ENCODE results near the gene LHPP.

DNA sequence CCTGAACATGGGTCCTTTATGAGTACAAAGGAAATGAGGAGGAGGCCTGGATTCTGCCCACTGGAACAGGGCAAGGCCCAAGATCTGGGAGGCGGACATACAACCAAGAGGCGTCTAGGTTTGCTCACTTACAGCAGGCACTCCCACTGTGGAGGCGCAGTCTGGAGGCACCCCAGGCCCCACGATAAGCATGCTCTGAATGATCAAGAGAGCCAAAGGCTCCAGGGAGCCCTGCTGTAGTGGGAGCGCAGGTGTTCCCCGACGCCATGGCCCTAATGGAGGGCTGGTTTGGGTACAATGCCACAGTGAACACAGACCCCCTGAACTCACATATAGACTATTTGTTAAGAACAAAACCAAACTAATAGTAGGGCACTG lies 194.5 kb downstream of the LHPP start:
- TF ChIP-seq, protein P1, sequence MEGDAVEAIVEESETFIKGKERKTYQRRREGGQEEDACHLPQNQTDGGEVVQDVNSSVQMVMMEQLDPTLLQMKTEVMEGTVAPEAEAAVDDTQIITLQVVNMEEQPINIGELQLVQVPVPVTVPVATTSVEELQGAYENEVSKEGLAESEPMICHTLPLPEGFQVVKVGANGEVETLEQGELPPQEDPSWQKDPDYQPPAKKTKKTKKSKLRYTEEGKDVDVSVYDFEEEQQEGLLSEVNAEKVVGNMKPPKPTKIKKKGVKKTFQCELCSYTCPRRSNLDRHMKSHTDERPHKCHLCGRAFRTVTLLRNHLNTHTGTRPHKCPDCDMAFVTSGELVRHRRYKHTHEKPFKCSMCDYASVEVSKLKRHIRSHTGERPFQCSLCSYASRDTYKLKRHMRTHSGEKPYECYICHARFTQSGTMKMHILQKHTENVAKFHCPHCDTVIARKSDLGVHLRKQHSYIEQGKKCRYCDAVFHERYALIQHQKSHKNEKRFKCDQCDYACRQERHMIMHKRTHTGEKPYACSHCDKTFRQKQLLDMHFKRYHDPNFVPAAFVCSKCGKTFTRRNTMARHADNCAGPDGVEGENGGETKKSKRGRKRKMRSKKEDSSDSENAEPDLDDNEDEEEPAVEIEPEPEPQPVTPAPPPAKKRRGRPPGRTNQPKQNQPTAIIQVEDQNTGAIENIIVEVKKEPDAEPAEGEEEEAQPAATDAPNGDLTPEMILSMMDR (IDR thresholded peaks at IDR 0.05): no peak
- no peak for TF ChIP-seq POLR2A (IDR thresholded peaks at IDR 0.05)
